ENCODE data around the gene ZIC5.

- TF ChIP-seq CTCF (IDR thresholded peaks at IDR 0.05), result no peak
- TF ChIP-seq POLR2A (IDR thresholded peaks at IDR 0.05), result no peak
- TF ChIP-seq POLR2AphosphoS5 (IDR thresholded peaks at IDR 0.05), result no peak
- TF ChIP-seq EP300 (IDR thresholded peaks at IDR 0.05; ENCODE audit: low read depth), result no peak
Observed at GRCh38 chr13:99922631-99923404, 48.7 kb downstream of the ZIC5 start.

Measured in transverse colon (tissue), 4 donors.